NCI-H1105 (cell line): ENCODE results near the gene NDUFB6.
"Not testable (repeated sequence)": the region's sequence is repeated elsewhere in the genome, so short reads cannot be mapped to it uniquely, and the experiment has no call there.

ENCODE experiments used
- DNase-seq: peaks from one replicate; lab custom pipeline; 2025; lab: John Stamatoyannopoulos, UW

Gene NDUFB6

GRCh38 chr9:32524558-32524891 lies 48.4 kb downstream of the NDUFB6 start:
- not testable (repeated sequence) for DNase-seq

GRCh38 chr9:32523910-32524309 lies 49.0 kb downstream of the NDUFB6 start:
- DNase-seq: no peak

GRCh38 chr9:32518276-32518675 lies 54.7 kb downstream of the NDUFB6 start:
- DNase-seq: no peak

- DNase-seq: no peak
Measured at GRCh38 chr9:32516241-32516640, 56.7 kb downstream of the NDUFB6 start.

GRCh38 chr9:32508728-32509127 lies 64.2 kb downstream of the NDUFB6 start:
- no peak for DNase-seq

GRCh38 chr9:32503008-32503407 lies 70.0 kb downstream of the NDUFB6 start:
- no peak for DNase-seq
